HK-2 (cell line): Measurements from ENCODE around the gene MYOZ3.

Experiments used
- DNase-seq: peaks from one replicate; pipeline ENCODE4 v3.0.0-alpha.2; 2018; ENCODE audit not compliant: unreplicated experiment

The MYOZ3 gene

DNA sequence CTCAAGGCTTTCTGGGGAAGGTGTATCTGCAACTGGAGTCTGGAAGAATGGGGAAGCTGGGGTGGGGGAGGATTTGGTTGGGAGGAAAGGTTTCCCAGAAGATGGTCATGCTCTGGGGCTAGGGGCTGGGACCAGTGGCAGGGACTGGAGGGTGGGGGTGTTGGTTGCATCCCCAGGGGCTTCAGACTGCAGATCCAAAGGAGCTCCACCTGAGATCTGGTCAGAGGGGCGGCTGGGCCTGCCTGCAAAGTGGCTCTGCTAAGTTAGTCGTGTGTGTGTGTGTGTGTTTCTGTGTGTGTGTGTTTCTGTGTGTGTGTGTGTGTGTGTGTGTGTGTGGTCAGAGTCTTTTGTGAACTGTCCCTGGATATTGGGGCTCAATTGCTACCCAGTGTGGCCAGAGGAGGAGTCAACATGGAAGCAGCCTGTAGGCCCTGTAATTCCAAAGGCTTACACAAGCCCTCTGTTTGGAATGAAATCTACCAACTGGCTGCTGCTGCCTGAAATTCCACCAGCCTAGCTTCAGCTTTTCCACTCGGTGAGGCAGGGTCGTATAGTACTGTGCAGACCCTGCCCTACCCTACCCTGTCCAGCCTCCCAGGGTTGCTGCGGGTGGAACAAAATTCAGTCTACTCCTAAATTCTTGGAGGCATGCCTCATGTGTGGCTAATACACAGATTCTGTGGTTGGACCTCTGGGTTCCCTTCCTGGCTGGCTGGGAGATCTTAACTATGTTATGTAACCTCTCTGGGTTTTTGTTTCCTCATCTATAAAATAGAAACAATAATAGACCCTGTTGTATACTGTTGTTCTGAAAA lies 33.1 kb upstream of the MYOZ3 start:
- no peak for DNase-seq

GRCh38 chr5:150628936-150629485 lies 32.0 kb upstream of the MYOZ3 start:
- DNase-seq = no peak

GRCh38 chr5:150630016-150630415 lies 31.0 kb upstream of the MYOZ3 start:
- no peak for DNase-seq

DNA sequence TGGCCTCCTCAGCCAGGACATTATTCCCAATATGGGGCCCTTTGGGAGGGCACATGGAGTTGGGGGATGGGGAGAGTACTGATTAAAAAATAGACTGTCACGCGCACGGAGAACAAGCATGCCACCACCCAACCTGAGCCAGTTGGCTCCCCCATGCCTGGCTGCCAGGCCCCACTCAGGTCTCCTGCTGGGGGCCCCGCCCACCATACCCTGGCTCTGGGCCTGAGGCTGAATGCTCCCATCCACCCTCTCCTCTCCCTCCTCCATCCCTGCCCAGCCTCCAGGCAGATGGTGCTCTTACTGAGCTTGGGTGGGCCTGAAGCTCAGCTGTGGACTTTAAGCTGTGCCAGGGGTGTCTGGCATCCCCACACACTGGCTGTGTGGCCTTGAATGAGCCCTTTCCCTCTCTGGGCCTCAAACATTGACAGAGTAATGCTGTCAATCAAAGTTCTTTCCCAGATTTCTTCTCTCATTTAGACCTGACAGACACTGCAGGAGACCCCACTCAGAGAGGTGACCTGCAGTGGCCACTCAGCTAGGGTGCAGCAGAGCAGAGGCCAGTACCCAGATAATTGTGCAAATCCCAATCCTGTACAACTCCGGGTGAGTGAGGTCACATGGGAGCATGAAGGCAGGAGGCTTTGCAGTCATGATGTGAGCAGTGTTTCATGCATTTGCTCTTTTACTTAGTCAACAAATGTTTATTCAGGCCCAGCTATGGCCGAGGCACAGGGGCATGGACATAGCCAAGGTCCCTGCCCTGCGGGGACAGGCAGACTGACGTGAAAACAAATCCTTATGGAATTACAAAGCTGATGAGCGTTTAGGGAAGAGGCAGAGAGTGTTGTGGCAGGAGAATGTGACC lies 30.4 kb upstream of the MYOZ3 start:
- no peak for DNase-seq

GRCh38 chr5:150631326-150631701 lies 29.7 kb upstream of the MYOZ3 start:
- DNase-seq = no peak

GRCh38 chr5:150632305-150633160 lies 28.5 kb upstream of the MYOZ3 start:
- no peak for DNase-seq

DNA sequence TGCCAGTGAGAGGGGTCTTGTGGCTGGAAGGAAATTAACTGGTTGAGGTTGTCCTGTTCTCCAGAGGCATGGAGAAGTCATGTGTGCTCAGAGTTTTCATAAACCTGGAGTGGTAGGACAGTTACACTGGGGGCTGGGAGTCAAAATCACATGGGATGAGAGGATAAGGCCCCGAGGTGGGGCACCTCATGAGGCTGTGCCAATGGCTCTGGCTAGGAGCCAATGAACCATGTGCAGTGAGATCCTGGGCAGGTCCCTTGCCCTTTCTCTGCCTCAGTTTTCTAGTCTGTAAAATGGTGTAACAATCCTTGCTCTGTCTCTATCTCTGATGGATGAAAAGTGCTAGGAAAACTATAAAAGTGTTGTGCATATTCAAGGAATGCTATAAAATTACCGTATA lies 27.6 kb upstream of the MYOZ3 start:
- DNase-seq = no peak

DNA sequence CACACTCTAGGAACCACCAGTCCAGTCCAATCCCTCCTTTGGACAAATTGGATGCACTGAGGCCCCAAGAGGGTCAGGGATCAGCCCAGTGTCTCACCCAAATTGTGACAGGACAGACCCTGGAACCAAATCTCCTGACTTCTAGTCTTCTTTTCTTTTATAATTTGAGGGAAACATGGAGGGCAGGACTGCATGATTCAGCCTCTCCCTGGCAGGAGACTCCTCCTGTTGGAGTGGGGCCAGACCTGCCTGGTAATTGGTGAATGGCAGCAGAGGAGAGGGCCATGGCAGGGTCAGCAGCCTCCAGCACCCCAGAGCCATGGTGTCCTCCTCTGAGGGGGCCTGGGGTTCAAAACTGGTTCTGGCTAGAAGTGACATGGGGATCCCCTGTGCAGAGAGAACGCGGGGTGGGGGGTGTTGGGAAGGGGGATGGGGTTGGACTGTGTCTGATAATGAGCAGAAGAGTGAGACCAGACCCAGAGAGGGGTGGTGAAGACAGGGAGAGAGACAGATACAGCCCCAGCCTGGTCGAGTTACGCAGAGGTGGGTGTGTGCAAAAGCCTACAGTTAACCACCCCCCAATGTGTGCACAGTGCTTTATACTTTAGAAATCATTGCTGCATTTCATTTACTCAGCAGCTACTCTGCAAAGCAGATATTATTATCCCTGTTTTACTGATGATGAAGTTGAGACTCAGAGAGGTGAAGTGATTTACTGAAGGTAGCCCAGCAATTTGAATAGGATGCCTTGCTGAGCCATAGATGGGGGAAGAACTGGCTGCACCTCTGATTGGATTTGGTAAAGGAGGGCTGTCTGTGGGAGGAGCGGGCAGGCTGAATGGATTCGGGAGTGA lies 24.4 kb upstream of the MYOZ3 start:
- no peak for DNase-seq

DNA sequence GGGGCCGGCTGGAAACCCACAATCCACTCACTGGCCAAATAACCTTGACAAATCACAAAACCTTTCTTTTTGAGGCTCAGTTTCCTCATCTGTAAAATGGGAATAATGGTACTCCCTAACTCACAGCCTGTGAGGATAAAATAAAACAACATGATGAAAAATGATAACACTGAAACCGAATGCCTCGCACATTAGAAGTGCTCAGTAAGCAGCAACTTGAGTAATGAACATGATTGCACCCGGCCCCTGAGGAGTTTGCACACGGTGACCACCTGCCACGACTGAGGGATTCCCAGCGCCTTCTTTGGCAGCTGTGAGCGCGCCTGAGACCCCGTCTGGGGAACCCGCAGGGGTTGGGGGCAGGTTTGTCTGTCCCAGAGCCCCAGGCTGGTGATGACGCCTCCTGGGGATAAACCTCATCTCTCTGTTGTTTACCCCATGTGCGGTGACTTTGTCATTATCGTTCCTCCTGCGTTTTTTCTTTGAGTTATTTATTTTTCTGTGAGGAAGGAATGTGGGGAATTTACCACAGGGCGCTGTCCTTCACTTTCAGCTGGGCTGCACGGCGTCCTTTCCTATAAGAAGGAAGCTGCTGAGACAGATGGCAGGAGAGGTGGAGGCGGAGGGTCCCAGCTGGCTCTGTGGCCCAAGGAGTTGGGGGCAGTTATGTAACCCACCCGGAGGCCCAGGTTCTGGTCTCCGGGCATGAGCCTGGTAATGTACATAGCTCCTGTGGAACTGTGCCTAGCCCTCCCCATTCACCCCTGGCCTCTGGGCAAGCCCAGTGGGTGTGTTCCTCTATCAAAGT lies 23.6 kb upstream of the MYOZ3 start:
- peak; percentile 62 for DNase-seq

DNA sequence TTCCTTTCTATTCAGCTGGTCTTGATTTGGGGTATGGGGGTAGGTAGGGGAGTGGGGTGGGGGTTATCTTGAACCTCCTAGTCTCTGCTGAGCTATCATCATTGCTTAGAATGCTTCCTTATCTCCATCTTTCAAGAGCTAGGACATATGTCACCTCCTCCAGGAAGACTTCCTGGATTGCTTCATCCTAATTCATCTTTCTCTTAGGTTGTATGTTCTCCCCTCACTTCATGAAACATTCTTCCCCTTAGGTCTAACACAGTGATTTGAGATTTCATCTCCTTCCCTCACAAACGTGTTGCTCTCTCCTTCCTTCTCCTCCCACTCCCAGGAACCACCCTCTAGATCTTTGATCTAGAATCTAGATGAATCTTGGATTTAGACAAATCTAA lies 23.0 kb upstream of the MYOZ3 start:
- no peak for DNase-seq

DNA sequence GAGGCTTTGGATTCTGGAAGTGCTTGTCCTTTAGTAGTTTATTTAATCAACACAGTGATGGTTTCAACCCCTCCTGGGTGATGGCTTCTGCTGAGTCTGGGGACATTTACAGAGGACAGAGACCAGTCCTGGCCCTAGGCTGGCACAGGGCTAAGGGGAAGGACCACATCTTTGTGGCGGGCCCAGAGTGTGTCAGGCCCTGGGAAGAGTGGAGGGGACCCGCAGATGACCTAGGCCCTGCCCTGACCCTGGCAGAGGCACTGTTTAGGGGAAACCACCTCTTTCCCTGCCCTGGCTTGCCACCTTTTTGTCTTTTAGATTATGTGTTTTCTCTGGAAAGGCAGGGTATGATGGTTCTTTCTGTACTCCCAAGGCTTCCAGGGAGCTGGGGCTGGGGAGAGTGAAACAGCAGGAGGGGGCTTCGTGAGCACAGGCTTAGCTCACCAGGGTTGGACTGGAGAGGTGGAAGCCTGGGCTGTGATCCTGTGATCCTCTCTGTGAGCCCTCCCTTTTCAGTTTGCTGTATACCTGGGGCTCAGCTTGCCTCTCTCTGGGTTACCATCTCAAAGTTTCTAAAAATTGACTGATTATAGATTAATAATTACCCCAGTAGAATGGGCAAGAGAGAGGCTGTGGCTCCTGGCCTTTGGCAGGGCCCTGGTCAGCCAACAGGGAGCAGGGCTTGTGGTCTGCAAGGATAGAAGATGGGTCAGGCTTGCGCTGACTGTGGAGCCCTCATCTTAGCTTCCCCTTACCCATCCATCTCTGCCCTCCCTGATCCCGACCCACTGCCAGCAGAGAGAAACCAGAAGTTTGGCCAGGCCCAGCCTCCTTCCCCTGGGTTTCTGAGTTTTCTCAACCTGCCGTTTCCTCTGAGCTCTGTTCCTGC lies 22.3 kb upstream of the MYOZ3 start:
- DNase-seq = no peak

DNA sequence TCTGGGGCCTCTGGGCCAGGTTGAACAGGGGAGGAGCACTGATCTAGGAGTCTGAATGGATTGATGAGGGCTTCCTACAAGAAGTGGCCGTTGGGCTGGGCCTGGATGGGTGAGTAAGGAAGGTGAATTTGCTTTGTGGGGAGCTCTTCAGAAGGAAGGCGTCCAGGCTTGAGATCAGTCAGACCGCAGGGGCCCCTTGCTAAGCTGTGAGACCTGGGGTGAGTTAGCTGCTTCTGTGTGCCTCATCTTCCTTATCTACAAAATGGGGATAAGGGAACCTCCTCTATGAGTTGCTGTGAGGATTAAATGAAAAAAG lies 21.7 kb upstream of the MYOZ3 start:
- DNase-seq = peak; percentile 49

GRCh38 chr5:150639751-150640150 lies 21.3 kb upstream of the MYOZ3 start:
- DNase-seq = no peak

DNA sequence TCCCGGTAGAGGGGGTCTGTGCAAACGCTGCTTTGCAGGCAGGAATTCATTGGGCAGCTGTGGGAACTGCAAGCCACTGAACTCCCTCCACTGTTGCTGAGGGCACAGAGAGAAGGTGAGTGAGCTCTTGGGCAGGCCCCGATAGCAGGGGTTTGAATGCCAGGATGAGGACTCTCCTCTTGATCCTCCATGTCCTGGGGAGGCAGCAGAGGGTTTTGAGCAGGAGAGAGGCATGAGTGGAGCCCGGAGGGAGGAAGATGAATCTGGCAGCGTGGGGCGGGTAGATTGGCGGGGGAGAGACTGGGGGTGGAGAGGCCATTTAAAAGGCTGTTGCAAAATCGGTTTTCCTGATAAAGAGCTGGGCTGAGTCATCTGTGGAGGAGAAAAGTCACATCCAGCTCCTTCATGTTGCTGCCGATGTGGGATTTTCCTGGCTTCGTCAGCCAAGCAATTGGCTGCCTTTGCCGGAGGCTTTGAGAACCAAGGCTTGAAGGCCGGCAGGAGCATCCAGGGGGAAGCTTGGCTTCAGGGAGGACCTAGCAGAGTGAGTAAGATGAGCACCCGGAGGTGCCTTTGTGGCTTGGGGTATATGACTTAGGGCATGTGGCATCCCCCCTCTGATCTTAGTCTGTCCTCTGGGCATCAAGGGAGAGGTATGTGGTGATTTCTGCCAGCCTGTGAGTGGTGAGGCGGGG lies 20.6 kb upstream of the MYOZ3 start, which contains the start of gene SYNPO:
Gene SYNPO (plus strand): TSS at position 350 of the 695 bp plus-strand sequence. CDS start 7,616 bp downstream, outside the sequence.
- peak; percentile 67 for DNase-seq

- peak; percentile 65 for DNase-seq
Observed at GRCh38 chr5:150641006-150641570, 20.0 kb upstream of the MYOZ3 start.

- DNase-seq = no peak
Observed at GRCh38 chr5:150641824-150642566, 19.1 kb upstream of the MYOZ3 start.

DNA sequence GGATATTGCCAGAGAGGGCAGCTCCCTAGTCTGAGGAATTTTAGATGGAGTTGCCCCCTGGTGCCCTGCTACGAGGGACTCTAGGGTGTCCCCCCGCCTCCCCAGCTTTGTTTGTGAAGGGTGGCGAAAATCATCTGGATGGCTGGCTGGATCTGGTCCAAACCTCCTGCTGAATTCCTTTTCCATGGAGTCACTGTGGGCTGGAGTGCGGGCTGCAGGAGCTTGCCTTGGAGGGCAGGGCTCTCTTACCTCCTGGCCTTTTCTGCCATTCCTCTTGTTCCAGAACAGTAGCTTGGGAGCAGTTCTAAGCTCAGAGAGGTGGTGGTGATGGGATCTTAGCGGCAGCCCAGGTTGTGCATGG lies 18.5 kb upstream of the MYOZ3 start:
- peak; percentile 84 for DNase-seq
